ENCODE measurements around the gene SERPINA12. TPM values are rescaled to one million over a fixed set of nuclear protein-coding genes. Genes with fewer than 3 reads are reported as not detected.
"Not testable (repeated sequence)": the region's sequence is repeated elsewhere in the genome, so short reads cannot be mapped to it uniquely, and the experiment has no call there.

The SERPINA12 gene
- total RNA-seq, 1 donor: not detected

GRCh38 chr14:94483729-94484275, 25.5 kb downstream of the SERPINA12 start:
- no peaks in the 10 kb centered on the region for H3K36me3 ChIP-seq (ENCODE audit: insufficient read depth, low read length)
- peaks cover 55% of the 10 kb centered on the region for H3K4me1 ChIP-seq (ENCODE audit: insufficient read depth, low read length)
- H3K9me3 ChIP-seq (ENCODE audit: low read depth, low read length): peaks cover 3% of the 10 kb centered on the region
- H4K20me1 ChIP-seq (ENCODE audit: insufficient read depth, low read length): no peaks in the 10 kb centered on the region
- TF ChIP-seq CTCF (IDR thresholded peaks at IDR 0.05; ENCODE audit: extremely low read depth, low read depth, low read length): no peak
- H3K27me3 ChIP-seq (ENCODE audit: insufficient read depth, low read length): no peaks in the 10 kb centered on the region
- H2AFZ ChIP-seq (ENCODE audit: low read length): no peak overlapping the region
- peak; percentile 86 for DNase-seq (ENCODE audit: insufficient read length, low spot score, missing footprints)
- H3K79me2 ChIP-seq (ENCODE audit: insufficient read depth, low read length): no peaks in the 10 kb centered on the region
- H3K4me3 ChIP-seq (ENCODE audit: insufficient read depth, low read length): peak overlapping the region; percentile 5
- peak overlapping the region; percentile 30 for H3K4me2 ChIP-seq (ENCODE audit: insufficient read depth, low read length)
- peak overlapping the region; percentile 89 for H3K27ac ChIP-seq (ENCODE audit: low read depth, low read length)

- Histone ChIP-seq H3K79me2 (ENCODE audit: insufficient read depth, low read length) (no peaks in the 10 kb centered on the region), H2AFZ (ENCODE audit: low read length) (no peak overlapping the region), H3K4me1 (ENCODE audit: insufficient read depth, low read length) (peaks cover 55% of the 10 kb centered on the region), H4K20me1 (ENCODE audit: insufficient read depth, low read length) (no peaks in the 10 kb centered on the region), H3K27ac (ENCODE audit: low read depth, low read length) (no peak overlapping the region), H3K4me2 (ENCODE audit: insufficient read depth, low read length) (no peak overlapping the region), H3K9me3 (ENCODE audit: low read depth, low read length) (peaks cover 5% of the 10 kb centered on the region), H3K27me3 (ENCODE audit: insufficient read depth, low read length) (no peaks in the 10 kb centered on the region), H3K36me3 (ENCODE audit: insufficient read depth, low read length) (no peaks in the 10 kb centered on the region), H3K4me3 (ENCODE audit: insufficient read depth, low read length) (no peak overlapping the region)
- no peak for TF ChIP-seq CTCF (IDR thresholded peaks at IDR 0.05; ENCODE audit: extremely low read depth, low read depth, low read length)
- DNase-seq (ENCODE audit: insufficient read length, low spot score, missing footprints): no peak
Measured at GRCh38 chr14:94483071-94483451, 26.2 kb downstream of the SERPINA12 start.

DNA sequence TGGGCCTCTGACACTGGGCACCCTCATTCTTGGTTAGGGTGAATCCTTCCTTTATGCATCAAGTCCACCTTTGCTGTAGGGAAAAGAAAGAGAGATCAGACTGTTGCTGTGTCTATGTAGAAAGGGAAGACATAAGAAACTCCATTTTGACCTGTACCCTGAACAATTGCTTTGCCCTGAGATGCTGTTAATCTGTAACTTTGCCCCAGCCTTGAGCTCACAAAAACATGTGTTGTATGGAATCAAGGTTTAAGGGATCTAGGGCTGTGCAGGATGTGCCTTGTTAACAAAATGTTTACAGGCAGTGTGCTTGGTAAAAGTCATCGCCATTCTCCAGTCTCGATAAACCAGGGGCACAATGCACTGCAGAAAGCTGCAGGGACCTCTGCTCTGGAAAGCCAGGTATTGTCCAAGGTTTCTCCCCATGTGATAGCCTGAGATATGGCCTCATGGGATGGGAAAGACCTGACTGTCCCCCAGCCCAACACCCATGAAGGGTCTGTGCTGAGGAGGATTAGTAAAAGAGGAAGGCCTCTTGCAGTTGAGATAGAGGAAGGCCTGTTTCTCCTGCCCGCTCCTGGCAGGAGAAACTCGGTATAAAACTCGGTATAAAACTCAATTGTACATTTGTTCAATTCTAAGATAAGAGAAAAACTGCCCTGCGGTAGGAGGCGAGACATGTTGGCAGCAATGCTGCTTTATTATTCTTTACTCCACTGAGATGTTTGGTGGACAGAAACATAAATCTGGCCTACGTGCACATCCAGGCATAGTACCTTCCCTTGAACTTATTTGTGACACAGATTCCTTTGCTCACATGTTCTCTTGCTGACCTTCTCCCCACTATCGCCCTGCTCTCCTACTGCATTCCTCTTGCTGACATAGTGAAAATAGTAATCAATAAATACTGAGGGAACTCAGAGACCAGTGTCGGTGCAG, 26.9 kb downstream of the SERPINA12 start:
- not testable (repeated sequence) for H3K79me2 ChIP-seq (ENCODE audit: insufficient read depth, low read length); H3K9me3 ChIP-seq (ENCODE audit: low read depth, low read length); DNase-seq (ENCODE audit: insufficient read length, low spot score, missing footprints); H4K20me1 ChIP-seq (ENCODE audit: insufficient read depth, low read length); H3K36me3 ChIP-seq (ENCODE audit: insufficient read depth, low read length); H3K27me3 ChIP-seq (ENCODE audit: insufficient read depth, low read length); H3K4me3 ChIP-seq (ENCODE audit: insufficient read depth, low read length)
- Histone ChIP-seq H3K4me1 (ENCODE audit: insufficient read depth, low read length) (peaks cover 55% of the 10 kb centered on the region), H3K27ac (ENCODE audit: low read depth, low read length) (peak overlapping the region; percentile 83), H3K4me2 (ENCODE audit: insufficient read depth, low read length) (peak overlapping the region; percentile 53), H2AFZ (ENCODE audit: low read length) (peak overlapping the region; percentile 47)

GRCh38 chr14:94481468-94482131, 27.7 kb downstream of the SERPINA12 start:
- Histone ChIP-seq H2AFZ (ENCODE audit: low read length) (peak overlapping the region; percentile 47), H3K4me1 (ENCODE audit: insufficient read depth, low read length) (peaks cover 53% of the 10 kb centered on the region), H3K27me3 (ENCODE audit: insufficient read depth, low read length) (no peaks in the 10 kb centered on the region), H4K20me1 (ENCODE audit: insufficient read depth, low read length) (no peaks in the 10 kb centered on the region), H3K27ac (ENCODE audit: low read depth, low read length) (peak overlapping the region; percentile 83), H3K4me3 (ENCODE audit: insufficient read depth, low read length) (no peak overlapping the region), H3K36me3 (ENCODE audit: insufficient read depth, low read length) (no peaks in the 10 kb centered on the region), H3K4me2 (ENCODE audit: insufficient read depth, low read length) (peak overlapping the region; percentile 53), H3K79me2 (ENCODE audit: insufficient read depth, low read length) (no peaks in the 10 kb centered on the region), H3K9me3 (ENCODE audit: low read depth, low read length) (peaks cover 5% of the 10 kb centered on the region)
- TF ChIP-seq CTCF (IDR thresholded peaks at IDR 0.05; ENCODE audit: extremely low read depth, low read depth, low read length): no peak
- DNase-seq (ENCODE audit: insufficient read length, low spot score, missing footprints): no peak
